Measurements from ENCODE around the gene SLC37A3.

- TF ChIP-seq, protein P1, sequence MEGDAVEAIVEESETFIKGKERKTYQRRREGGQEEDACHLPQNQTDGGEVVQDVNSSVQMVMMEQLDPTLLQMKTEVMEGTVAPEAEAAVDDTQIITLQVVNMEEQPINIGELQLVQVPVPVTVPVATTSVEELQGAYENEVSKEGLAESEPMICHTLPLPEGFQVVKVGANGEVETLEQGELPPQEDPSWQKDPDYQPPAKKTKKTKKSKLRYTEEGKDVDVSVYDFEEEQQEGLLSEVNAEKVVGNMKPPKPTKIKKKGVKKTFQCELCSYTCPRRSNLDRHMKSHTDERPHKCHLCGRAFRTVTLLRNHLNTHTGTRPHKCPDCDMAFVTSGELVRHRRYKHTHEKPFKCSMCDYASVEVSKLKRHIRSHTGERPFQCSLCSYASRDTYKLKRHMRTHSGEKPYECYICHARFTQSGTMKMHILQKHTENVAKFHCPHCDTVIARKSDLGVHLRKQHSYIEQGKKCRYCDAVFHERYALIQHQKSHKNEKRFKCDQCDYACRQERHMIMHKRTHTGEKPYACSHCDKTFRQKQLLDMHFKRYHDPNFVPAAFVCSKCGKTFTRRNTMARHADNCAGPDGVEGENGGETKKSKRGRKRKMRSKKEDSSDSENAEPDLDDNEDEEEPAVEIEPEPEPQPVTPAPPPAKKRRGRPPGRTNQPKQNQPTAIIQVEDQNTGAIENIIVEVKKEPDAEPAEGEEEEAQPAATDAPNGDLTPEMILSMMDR (IDR thresholded peaks at IDR 0.05; ENCODE audit: low read length), result no peak
- TF ChIP-seq EZH2 (IDR thresholded peaks at IDR 0.05; ENCODE audit: borderline replicate concordance, low read length), result no peak
Observed at GRCh38 chr7:140416560-140416959, 18.2 kb upstream of the SLC37A3 start.
